Subcutaneous adipose tissue (tissue), 4 donors: Measurements from ENCODE around the gene ANXA10. TPM values are rescaled to one million over a fixed set of nuclear protein-coding genes. Genes with fewer than 3 reads are reported as not detected.

ENCODE experiments used
- total RNA-seq, 4 donors: library from RNA; depleted of rRNA; stranded (reverse); fragments of >200 nt; gene quantifications; one replicate each; pipeline ENCODE4 v1.1.0, GENCODE V29; 2016
- TF ChIP-seq, protein P1 (sequence below): fragments of 450-650 bp; IDR thresholded peaks from one replicate; pipeline ENCODE4 v1.5.1; 2016; ENCODE audit warnings: low read depth, mild to moderate bottlenecking, control low read depth, antibody characterized with exemption, moderate library complexity

The ANXA10 gene
- total RNA-seq, 4 donors from 2014 or later = not detected

DNA sequence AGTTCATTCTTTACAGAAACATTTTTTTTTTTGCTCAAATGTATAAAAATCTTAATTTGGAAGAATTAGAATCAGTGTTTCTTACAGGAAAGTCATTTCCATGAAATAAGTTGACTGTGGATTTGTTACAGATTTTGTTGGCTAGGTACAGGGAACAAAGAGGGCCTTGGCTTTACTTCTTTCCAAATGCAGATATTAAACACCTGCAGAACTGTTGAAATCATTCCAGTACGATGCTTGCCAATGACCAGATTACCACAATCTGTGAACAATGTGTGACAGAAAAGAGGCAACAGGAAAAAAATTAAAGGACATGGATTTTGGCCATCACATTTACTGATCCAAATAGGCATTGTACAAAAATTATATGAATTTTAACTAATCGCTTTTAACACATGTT lies 70.8 kb downstream of the ANXA10 start:
- TF ChIP-seq, protein P1, sequence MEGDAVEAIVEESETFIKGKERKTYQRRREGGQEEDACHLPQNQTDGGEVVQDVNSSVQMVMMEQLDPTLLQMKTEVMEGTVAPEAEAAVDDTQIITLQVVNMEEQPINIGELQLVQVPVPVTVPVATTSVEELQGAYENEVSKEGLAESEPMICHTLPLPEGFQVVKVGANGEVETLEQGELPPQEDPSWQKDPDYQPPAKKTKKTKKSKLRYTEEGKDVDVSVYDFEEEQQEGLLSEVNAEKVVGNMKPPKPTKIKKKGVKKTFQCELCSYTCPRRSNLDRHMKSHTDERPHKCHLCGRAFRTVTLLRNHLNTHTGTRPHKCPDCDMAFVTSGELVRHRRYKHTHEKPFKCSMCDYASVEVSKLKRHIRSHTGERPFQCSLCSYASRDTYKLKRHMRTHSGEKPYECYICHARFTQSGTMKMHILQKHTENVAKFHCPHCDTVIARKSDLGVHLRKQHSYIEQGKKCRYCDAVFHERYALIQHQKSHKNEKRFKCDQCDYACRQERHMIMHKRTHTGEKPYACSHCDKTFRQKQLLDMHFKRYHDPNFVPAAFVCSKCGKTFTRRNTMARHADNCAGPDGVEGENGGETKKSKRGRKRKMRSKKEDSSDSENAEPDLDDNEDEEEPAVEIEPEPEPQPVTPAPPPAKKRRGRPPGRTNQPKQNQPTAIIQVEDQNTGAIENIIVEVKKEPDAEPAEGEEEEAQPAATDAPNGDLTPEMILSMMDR = no peak

DNA sequence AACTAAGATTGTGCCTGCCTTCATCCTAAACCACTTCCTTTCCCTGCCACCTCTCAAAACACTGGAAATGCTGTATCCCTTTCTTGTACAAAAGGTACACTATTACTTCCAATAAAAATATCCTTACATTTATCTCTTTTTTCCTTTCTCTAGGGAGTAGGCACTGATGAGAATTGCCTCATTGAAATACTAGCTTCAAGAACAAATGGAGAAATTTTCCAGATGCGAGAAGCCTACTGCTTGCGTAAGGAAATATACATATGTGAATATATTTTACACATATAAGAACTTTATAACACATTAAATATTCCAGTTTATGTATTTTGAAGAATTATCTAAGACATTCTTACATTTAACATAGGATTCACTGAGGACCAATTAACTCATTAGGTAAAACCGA lies 71.7 kb downstream of the ANXA10 start:
- TF ChIP-seq, protein P1 = no peak

DNA sequence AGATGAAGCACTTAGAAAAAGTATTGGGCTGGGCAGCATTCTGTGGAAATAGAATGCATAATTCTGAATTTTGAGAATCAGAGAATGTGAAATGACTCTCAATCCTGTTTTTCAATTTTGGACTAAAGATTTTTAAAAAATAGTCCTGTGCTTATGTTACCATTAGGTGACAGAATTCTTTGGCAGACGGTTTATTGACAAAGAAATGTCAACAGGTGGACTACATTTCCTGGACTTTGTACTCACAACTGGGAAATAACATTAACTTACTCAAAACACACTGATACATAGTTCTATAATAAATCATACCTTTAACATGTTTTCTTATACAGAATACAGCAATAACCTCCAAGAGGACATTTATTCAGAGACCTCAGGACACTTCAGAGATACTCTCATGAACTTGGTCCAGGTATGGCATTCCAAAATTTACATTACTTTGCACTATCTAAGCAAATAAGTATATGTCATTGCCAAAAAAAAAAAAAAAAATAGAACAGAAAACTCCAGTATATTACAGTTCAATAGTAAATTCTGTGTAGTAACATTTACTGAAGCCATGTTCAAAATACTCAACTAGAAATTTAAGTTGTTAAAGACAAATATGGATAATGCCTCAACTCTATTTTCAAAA lies 72.7 kb downstream of the ANXA10 start:
- TF ChIP-seq, protein P1 = no peak

DNA sequence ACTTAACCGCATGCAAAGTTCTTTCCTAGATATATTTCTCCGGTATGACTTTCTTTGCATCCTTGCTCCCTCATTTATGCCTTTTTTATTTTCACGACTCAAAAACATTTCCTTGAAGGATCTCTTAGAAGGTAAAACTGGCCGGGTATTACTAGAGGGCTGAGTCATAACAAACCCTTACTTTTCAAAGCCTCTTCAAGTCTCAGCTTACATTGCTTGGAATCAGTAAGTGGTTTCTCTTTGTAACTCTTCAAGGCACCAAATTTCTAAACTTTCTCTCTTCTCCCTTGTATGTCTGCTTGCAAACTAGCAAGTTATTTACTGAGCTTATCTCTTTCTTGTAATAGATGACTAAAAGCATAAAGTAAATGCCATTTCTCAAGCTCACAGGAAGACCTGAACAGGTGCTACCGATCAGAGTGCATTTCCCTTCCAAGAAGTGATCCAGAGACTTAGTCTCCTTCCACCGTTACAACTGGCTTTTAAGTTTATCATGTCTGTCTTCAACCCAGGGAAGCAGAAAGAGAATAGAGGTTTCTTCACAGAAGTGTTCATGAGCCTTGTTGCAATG lies 75.5 kb downstream of the ANXA10 start:
- TF ChIP-seq, protein P1 = no peak

DNA sequence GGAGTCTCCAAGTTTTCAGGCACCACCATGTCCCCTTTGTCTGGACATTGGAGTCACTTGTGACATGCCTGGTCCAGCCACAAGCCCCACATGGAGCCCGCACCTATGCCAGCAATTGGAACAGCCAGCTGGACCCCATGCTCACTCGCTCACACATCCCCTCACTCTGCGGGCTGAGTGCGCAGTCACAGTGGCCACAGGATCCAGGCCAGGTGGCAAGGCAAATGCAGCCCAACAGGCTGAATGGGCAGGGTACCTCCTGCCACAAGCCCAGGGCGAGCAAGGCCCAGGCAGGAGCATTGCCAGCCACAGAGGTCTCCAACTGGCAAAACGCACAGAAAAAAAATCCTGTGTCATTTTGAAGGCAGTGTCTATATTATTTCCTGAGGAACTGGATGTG lies 82.0 kb downstream of the ANXA10 start:
- TF ChIP-seq, protein P1 = no peak

DNA sequence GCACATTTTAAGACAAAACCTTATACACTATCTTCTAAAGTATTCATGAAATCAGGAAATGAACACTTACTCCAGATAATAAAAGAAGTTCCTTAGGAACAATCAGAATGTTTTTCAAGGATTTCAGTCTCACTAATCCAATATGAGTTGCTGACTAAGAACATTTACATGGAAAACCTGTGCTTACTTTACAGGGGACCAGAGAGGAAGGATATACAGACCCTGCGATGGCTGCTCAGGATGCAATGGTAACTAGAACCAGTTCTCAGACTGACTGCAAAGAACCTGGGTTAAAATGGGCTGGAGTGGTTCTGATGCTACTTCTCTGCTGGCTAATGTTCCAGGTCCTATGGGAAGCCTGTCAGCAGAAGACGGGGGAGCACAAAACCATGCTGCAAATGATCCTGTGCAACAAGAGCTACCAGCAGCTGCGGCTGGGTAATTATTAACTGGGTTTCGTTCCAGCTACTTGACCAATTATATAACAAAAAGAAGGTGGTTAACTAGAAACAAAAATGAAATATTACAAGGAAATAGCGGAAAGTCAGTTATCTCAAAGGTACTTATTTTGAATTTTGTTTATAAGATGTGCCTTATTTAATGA lies 85.3 kb downstream of the ANXA10 start:
- TF ChIP-seq, protein P1 = no peak

DNA sequence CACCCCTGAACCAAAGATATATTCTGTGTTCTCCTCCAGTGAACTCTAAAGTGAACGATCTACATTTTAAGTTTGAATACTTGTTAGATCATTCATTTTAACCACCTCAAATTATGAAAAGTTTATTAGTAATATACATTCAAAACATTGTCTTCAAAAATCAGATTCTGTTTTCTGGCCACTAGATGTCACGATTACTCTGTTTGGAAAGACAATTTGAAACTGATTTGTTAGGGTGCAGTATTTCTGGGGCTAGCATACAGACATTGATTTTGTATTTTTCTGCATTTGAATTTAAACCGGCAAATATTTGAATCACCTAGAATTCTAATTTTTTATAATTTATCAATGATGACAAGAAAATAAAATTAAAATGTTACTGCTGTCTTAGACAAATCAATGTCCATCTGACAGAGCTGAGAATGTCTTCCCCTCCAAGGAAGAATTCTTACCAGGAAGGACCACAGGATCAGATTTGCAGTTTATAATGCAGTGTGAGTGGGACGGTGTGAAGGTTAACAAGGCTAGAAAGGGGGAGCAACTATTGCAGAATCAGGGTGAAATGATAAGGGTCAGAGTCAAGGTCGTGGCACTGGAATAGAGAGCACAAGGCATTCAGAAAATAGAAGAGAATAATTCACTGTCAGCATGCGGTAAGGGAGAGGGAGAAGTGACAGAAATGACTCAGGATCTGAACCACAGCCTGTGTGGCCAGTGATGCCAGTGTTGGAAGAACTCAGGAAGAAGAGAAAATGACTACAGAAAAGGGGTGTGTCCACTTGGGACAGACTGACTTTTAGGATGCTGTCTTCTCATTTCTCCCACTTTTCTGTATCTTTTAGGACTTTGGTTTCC lies 91.6 kb downstream of the ANXA10 start:
- TF ChIP-seq, protein P1 = no peak
